NCI-H1092 (cell line): ENCODE results near the gene PGAP3.

Source experiments
- DNase-seq: peaks from one replicate; lab custom pipeline; 2025; lab: John Stamatoyannopoulos, UW

The PGAP3 gene

DNA sequence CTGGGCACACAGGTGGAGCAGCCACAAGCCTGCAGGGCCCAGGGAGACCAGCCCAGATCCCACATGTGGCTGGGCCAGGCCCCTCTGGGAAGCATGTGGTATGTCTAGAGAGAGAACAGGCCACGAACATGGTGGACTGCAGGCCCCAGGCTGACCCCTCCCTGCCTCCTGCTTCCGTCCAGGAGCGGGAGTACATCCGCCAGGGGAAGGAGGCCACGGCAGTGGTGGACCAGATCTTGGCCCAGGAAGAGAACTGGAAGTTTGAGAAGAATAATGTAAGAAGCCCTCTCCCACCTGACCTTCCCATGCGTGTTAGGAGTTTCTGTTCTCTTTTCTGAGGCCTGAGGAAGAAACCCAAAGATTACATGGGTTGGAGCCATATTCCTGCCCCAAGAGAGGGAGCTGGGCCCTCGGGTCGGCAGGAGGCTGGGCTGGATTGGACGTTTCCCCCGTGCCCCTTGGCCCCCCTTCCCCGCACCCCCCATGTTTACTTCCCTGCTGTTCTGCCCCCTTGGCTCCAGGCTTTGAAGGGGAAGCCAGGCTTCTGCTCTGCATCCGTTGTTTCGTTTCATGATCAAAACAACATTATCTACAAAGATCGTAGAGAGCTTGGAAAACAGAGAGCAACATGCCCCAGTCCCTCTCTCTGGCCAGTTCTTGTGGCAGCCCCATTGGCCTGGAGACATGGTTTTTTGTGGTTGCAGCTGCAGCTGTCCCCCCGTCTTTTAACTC is 28.4 kb downstream of the PGAP3 start:
- no peak for DNase-seq

DNA sequence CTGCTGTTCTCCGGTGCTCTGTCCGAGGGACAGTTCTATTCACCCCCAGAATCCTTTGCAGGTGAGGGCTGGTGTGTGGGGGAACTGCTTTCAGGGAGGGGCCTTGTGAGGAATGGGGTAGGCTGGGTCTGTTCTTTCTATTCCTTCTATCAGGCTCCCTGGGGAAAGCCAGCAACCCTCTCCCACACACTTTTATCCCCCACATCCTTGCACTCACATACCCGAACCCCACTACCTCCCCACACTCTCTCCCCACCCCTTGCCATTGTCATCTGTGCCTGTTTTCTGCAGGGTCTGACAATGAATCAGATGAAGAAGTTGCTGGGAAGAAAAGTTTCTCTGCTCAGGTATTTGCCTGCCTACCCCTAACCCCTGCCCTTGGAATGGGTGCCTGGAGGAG is 29.1 kb downstream of the PGAP3 start:
- no peak for DNase-seq

DNA sequence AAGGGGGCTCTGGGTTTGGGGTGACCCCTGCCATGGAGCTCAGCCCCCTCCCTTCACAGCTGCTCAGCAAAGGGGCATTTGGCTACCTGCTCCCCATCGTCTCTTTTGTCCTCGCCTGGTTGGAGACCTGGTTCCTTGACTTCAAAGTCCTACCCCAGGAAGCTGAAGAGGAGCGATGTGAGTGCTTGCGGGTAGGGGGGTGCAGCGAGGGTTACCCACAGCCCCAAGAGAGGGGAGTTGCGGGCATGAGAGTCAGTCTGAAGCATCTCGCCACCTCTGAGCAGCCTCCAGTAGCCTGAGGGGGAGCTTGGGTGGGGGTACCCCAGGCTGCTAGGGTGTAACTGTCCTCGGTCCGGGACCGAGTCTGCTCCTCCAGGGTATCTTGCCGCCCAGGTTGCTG is 29.5 kb downstream of the PGAP3 start:
- no peak for DNase-seq

DNA sequence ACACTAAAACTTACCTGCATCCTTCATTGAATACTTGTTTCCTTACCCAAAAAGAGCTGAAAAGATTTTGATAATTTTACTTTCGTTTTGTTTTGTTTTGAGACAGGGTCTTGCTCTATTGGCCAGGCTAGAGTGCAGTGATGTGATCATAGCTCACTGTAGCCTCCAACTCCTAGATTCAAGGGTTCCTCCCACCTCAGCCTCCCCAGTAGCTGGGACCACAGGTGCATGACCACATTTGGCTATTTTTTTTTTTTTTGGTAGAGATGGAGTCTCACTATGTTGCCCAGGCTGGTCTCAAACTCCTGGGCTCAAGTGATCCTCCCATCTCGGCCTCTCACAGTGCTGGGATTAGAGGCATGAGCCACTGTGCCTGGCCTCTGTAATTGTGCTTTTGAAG is 32.8 kb downstream of the PGAP3 start:
- no peak for DNase-seq

DNA sequence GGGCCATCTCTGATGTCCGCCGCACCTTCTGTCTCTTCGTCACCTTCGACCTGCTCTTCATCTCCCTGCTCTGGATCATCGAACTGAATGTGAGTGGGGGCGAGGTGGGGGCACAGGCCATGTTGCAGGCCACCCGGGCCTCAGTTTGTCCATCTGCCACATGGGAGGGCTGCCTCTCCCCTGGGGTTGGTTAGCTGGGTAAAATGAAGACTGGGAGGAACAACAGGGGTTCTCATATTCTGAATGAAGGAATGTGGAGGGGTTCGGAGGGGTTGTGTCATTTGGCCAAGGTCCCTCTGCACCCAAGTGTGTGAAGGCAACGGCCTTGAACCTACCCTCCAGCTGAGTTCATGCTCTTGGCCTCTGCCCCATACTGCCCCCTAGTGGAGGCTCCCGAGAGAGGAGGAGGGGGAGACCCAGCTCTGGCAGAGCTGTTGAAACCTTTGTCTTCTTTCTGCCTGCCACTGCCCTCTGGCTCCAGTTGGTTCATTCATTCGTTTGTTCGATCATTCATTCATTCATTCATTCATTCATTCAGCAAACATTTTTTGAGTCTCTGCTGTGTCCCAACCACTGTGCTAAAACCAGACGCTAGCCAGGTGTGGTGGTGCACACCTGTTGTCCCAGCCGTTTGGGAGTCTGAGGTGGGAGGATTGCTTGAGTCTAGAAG is 34.1 kb downstream of the PGAP3 start:
- DNase-seq: peak; percentile 50

DNA sequence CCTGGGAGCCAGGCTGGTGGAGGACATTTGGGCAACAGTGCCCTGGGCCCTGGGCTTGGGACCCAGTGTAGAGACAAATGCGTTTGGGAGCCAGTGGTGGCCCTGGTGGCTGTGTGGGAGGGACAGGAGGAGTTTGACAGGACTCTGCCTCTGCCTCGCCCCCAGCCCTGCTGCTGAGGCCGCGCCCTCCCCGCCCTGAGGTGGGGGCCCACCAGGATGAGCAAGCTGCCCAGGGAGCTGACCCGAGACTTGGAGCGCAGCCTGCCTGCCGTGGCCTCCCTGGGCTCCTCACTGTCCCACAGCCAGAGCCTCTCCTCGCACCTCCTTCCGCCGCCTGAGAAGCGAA is 34.6 kb downstream of the PGAP3 start:
- DNase-seq: no peak

DNA sequence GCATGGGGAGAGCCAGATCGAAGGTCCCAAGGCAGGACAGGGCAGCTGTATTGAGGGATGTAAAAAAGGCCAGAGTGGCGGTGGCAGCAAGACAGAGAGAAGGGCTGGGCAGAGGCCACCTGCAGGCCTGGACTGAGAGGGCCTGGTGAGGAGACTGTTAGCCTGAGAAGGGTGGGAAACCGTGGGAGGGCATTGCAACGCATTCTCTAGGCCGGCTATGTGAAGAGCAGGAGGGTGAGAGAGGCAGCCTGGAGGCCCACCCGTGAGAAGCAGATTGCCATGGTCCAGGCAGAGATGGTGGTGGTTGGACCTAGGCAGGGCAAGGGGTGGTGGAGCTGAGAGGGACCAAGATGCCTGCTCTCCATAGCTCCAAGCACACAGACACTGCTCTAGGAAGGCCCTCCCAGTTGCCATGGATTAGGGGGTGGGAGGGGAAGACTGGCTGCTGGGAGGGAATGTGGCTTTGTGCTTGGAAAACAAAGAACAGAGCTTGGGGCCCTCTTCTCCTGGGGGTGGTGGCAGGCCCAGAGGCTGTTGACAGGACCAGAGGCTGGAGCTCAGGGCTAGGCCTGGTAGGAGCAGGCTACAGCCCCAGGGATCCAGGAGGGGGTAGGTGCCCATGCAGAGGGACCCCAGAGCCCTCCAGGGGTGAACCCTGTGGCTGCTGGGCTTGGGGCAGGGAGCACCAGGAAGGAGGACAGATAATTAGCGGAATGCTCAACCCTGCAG is 35.1 kb downstream of the PGAP3 start:
- no peak for DNase-seq

DNA sequence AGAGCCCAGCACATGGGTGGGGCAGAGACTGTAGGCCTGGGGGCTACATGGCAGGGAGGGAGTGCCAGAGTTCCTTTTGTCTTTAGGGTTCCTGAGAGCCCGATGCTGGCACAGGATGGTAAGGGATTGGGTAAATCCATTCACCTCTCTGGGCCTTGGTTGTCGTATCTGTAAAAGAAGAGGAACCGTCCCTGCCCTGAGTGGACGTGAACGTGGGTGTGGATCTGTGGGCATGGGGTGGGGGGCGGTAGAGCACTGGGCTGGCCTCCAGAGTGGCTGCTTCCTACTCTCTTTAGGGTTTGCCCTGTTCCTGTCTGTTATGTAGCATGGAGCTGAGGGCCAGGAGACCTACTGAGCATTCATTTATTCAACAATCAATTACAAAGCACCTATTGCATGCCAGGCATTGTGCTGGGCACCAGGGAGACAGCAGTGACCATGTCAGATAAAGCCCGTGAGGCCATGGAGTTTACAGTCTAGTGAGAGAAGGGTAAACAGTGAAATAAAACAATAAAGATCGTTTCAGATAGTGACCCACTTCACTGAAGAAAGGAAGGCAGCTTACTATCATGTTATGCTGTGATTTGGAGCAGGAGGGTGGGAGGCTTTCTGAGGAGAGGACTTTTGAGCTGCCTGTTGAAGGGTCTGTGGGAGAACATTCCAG is 35.8 kb downstream of the PGAP3 start:
- DNase-seq: no peak

DNA sequence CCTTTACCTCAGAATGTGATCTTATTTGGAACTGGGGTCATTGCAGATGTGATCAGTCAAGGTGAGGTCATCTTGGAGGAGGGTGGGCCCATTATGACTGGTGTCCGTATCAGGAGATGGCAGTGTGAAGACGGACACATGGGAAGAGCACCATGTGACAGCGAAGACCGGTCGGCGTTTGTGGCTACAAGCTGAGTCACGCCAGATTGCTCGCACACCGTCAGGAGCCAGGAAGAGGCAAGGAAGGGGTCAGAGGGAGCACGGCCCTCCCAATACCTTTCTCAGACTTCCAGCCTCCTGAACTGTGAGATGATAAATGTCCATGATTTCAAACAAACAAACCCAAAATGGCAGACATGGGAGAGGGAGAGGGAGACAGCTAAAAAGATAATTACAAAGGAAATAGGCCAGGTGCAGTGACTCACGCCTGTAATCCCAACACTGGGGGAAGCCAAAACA is 37.7 kb downstream of the PGAP3 start:
- DNase-seq: no peak

DNA sequence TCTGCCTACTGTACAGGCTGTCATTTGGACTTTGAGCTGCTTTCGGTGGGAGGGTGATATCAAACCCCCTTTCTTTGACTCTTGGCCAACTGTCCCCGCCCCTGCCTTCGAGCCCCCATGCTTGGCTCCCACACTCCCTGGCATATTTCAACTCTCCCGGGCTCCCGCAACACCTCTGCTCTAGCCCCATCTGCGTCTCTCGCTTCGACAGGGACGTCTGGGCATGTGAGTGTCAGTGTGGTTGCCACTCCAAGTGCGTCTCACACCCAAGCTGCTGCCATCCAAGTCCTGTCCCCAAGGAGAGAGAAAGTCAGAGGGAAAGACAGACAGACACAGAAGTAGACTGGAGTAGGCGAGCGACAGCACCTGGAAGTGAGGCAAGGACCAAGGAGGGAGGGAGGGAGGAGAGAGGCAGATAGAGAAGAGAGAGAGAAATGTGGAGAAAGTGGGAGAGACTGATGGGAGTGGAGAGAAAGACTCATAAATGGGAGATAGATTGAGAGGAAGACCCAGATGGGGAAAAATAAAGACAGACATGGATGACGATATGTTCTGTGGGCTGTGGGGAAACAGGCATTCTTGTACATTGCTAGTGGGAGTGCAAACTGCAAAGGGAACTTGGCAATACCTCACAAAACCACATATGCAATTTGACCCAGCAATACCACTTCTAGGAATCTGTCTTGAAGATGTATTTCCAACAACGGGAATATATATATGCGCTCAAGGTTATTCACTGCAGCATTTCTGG is 39.1 kb downstream of the PGAP3 start:
- DNase-seq: no peak

DNA sequence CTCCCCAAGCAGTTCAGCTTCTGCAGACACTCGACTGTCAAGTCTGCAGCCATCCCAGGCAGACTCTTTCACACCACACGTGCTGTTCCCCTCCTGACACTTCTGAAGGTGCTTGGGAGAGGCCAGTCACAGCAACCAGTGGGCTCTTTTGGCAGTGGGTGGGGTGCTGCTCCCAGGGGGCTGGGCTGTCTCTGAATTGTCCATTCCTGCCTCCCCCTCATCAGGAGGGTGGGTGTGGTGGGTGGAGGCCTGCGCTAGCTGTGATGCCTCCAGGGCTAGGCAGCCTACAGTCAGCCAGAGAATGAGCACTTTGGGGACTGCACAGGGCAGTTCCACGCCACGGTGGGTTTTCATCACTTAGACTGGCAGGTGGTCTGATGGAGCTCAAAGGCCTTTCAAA is 40.6 kb downstream of the PGAP3 start:
- DNase-seq: no peak

DNA sequence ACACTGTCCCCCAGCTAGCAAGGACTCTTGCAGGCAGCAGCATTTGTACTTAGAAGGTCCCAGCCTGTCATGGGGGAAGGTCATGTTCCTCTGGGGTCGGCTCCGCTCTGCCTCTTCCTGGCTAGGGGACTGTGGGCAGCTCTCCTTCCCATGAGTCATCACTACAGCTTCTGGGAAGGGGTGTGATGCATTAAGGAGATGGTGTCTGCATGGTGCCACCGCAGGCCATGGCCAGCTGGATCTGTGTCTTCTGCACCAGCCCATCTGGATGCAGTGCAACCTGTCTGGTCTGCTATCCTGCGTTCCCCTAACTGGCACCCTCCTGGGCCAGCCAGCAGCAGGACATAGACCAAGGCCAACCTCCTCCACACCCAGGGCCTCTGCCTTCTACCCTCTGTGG is 44.6 kb downstream of the PGAP3 start:
- no peak for DNase-seq

DNA sequence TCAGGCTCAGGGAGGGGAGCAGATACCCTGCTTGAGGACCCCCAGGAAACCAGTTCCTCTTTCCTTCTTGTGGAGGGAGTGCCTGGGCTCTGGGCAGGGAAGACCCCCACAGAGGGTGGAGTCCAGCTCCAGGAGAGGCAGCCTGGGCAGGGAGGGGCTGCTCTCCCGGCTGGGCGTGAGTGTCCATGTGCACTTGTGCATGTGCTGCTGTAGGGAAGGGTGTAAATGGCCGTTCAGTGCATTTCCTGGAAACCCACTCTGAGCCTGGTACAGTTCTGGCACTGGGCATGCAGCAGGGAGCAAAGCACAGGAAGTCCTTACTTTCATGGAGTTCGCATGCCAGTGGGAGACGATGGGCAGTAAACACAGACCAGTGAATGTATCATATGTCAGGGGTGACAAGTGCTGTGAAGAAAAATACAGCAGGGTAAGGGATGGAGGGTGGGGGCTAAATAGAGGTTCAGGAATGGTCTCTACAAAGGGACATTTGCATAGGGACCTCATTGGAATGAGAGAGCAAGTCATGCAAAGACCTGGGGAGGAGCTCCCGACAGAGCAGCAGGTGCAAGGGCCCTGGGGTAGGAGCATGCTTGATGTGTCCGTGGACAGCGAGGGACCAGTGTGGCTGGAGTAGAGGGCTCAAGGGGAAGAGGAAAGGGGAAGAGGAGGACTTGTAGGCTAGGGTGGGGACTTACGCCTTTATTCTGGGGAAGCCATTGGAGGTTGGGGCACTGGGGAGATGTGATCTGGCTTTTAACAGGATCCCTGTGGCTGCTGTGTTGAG is 45.4 kb downstream of the PGAP3 start:
- no peak for DNase-seq

DNA sequence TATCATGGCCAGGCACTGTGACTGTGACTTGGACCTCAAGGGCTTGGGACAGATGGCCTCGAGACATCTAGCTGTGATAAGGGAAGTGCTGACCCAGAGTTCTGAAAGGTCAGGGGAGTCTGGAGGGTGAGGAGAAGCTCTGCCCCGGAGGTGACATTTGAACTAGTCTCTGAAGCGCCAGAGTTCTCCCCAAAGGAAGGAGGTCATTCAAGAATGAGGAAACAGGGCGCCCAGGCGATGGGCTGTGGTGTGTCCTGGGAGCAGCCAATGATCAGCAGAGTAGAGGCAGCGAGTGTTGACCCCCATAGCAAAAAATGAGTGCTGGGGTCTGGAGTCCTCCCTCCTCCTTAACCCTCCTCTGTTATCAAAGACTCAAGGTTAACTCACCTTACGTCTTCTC is 46.0 kb downstream of the PGAP3 start:
- no peak for DNase-seq

DNA sequence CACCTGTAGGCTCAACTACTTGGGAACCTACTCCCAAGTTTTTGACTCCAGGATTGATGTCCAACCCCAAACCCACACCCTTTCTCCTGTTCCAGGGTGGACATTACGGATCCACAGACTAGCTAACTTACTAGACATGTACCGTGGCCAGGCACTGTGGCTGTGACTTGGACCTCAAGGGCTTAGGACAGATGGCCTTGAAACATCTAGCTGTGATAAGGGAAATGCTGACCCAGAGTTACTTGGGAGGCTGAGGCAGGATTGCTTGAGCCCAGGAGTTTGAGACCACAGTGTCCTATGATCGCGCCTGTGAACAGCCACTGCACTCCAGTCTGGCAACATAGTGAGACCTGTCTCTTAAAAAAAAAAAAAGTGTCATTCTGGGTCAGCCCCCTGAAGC is 46.8 kb downstream of the PGAP3 start:
- no peak for DNase-seq

DNA sequence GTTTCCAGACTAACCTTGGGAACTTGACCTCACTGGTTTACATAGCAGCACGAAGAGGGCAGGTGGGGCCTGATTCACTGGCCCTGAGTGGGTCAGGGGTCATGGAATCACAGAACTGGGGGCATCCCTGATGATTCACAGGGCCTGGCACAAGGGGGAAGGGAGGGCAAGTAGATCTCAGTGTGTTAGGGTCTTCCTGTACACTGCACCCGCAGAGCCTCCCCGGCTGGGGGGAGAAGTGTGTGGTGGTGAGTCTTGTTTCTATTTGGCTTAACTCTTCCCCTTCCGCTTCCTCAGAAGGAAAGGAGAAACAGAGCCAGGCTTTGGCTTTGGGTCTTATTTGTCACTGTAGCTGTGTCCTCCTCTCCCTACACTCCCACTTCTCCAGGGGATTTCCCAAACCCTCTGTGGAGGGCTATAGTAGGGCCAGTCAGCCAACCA is 47.2 kb downstream of the PGAP3 start:
- no peak for DNase-seq

DNA sequence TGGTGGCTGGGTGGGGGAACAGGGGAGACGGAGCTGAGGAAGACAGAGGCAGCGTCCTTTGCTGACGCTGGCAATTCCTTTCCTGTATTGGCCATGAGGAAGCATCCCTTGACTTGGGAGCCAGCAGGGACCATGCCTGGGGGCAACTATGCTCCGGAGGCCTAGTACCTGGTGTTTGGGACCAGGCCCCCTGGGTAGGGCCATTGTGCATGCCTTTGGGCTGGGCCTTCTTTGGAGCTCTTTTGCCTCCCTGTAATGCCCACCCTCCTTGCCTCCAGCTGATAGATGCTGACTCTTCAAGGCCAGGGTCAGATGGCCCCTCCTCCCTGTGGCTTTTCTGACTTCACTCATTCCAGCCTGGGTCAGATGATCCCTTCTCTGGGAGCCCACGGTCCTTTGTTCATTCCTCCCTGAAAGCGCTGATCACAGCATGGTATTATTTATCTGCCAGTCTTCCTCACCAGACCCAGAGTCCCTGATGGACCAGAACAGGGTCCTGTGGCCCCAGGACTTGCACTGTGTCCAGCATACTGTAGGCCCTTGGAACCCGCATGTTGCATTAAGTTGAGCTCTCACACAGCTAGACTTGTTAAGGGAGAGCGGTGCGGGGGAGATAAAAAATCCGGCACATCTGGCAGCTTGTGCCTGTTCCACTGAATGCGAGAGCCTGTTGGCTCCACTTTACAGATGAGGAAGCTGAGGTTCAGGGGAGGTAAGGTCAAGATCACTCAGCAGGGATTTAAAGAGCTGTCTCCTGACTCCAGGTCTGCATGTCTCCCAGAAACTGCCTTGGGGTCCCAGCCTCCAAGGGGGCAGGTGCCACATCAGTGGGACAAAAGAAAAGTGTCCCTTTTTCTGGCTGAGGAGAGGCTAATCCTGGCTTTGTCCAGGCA is 48.0 kb downstream of the PGAP3 start:
- no peak for DNase-seq

DNA sequence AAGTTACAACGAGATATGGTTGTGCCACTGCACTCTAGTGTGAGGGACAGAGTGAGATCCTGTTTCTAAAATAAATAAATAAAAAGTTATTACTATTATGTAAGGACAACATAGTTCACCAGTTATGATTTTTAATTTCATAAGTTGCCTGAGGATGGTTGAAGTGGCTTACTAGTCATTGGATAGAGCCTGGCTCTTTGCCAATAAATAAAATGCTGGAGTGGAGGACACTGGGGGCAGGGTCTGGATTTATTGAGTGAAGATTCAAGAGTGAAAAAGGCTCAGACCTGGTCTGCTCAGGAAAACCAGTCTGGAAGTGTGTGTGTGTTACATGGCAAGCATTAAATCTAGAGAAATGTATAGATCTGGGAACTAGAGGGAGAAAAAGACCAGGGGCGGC is 48.8 kb downstream of the PGAP3 start:
- DNase-seq: no peak

DNA sequence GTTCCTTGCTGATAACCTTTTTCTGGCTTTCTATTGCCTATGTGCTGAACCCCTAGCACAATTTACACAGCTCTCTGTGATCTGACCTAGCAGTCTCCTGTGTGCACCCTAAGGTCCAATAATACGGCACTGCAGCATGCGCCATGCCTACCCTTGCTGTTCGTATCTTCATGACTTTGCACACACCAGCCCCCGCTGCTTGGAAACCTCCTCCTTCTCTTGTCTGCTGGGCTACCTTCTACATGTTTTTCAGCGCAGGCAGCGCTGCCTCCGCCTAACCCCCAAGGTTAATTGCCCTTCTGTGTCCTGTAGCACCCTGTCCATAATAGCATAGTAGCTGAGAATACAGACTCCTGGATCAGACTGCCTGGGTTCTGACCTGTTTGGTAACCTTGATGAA is 49.5 kb downstream of the PGAP3 start:
- no peak for DNase-seq
